ENCODE results near the gene PLBD2.

- TF ChIP-seq EZH2phosphoT487 (IDR thresholded peaks at IDR 0.05; ENCODE audit: borderline replicate concordance), result no peak
- TF ChIP-seq, protein P1, sequence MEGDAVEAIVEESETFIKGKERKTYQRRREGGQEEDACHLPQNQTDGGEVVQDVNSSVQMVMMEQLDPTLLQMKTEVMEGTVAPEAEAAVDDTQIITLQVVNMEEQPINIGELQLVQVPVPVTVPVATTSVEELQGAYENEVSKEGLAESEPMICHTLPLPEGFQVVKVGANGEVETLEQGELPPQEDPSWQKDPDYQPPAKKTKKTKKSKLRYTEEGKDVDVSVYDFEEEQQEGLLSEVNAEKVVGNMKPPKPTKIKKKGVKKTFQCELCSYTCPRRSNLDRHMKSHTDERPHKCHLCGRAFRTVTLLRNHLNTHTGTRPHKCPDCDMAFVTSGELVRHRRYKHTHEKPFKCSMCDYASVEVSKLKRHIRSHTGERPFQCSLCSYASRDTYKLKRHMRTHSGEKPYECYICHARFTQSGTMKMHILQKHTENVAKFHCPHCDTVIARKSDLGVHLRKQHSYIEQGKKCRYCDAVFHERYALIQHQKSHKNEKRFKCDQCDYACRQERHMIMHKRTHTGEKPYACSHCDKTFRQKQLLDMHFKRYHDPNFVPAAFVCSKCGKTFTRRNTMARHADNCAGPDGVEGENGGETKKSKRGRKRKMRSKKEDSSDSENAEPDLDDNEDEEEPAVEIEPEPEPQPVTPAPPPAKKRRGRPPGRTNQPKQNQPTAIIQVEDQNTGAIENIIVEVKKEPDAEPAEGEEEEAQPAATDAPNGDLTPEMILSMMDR (conservative IDR thresholded peaks at IDR 0.05; ENCODE audit: low read length), result no peak
These were observed 9.4 kb upstream of the PLBD2 start for GRCh38 chr12:113348849-113349536.

All from Loucy (cell line).